HG02588 (cell line): Measurements from ENCODE around the gene BIN1.
"Not testable (repeated sequence)": the region's sequence is repeated elsewhere in the genome, so short reads cannot be mapped to it uniquely, and the experiment has no call there.

ENCODE experiments used
- ATAC-seq: cut with Tn5 transposase; IDR thresholded peaks from one replicate; pipeline ENCODE4 v1.9.1; 2021; ENCODE audit warnings: mild to moderate bottlenecking, moderate library complexity; ENCODE audit not compliant: unreplicated experiment

Gene BIN1

GRCh38 chr2:127034883-127035611, 71.9 kb downstream of the BIN1 start:
- peak; percentile 62 for ATAC-seq

- ATAC-seq, result no peak
Observed at GRCh38 chr2:127034051-127034450, 72.9 kb downstream of the BIN1 start.

GRCh38 chr2:127032621-127033020, 74.3 kb downstream of the BIN1 start:
- no peak for ATAC-seq

- ATAC-seq, result no peak
Observed at GRCh38 chr2:127029350-127030051, 77.5 kb downstream of the BIN1 start.

- ATAC-seq, result not testable (repeated sequence)
Observed at GRCh38 chr2:127028745-127029144, 78.2 kb downstream of the BIN1 start.

- ATAC-seq, result no peak
Observed at GRCh38 chr2:127027715-127028114, 79.2 kb downstream of the BIN1 start.

GRCh38 chr2:127025359-127026166, 81.4 kb downstream of the BIN1 start:
- ATAC-seq, result peak; percentile 94

- peak; percentile 4 for ATAC-seq
Observed at GRCh38 chr2:127024769-127025358, 82.1 kb downstream of the BIN1 start.

GRCh38 chr2:127023504-127023903, 83.5 kb downstream of the BIN1 start:
- no peak for ATAC-seq

GRCh38 chr2:127022817-127023216, 84.1 kb downstream of the BIN1 start:
- no peak for ATAC-seq

- ATAC-seq, result no peak
Observed at GRCh38 chr2:127020536-127020935, 86.4 kb downstream of the BIN1 start.

- no peak for ATAC-seq
Observed at GRCh38 chr2:127017548-127017947, 89.4 kb downstream of the BIN1 start.

- ATAC-seq, result no peak
Observed at GRCh38 chr2:127016329-127016728, 90.6 kb downstream of the BIN1 start.

GRCh38 chr2:127015106-127015910, 91.6 kb downstream of the BIN1 start:
- no peak for ATAC-seq

GRCh38 chr2:127014630-127015029, 92.3 kb downstream of the BIN1 start:
- no peak for ATAC-seq

GRCh38 chr2:127014224-127014623, 92.7 kb downstream of the BIN1 start:
- ATAC-seq, result no peak

- ATAC-seq, result no peak
Observed at GRCh38 chr2:127012868-127013267, 94.1 kb downstream of the BIN1 start.

GRCh38 chr2:127012215-127012614, 94.7 kb downstream of the BIN1 start:
- ATAC-seq, result no peak

- no peak for ATAC-seq
Observed at GRCh38 chr2:127011796-127012195, 95.2 kb downstream of the BIN1 start.

- ATAC-seq, result no peak
Observed at GRCh38 chr2:127011231-127011661, 95.7 kb downstream of the BIN1 start.
